Measurements from ENCODE around the gene VPS18.

Gene VPS18

GRCh38 chr15:40899536-40900207, 5.4 kb downstream of the VPS18 start:
- in situ Hi-C loops (cut with HindIII; ENCODE audit: low sequenced_read_pairs): loop anchor here (10.0 kb wide), 1 partner anchor 325 kb away; no protein-coding TSS in a partner anchor

DNA sequence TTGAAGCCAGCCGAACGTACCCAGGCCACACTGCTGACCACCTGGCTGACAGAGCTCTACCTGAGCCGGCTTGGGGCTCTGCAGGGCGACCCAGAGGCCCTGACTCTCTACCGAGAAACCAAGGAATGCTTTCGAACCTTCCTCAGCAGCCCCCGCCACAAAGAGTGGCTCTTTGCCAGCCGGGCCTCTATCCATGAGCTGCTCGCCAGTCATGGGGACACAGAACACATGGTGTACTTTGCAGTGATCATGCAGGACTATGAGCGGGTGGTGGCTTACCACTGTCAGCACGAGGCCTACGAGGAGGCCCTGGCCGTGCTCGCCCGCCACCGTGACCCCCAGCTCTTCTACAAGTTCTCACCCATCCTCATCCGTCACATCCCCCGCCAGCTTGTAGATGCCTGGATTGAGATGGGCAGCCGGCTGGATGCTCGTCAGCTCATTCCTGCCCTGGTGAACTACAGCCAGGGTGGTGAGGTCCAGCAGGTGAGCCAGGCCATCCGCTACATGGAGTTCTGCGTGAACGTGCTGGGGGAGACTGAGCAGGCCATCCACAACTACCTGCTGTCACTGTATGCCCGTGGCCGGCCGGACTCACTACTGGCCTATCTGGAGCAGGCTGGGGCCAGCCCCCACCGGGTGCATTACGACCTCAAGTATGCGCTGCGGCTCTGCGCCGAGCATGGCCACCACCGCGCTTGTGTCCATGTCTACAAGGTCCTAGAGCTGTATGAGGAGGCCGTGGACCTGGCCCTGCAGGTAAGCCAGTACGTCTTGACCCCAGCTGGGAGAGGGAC, 6.2 kb downstream of the VPS18 start:
- in situ Hi-C loops (cut with HindIII; ENCODE audit: low sequenced_read_pairs): loop anchor here (10.0 kb wide), 1 partner anchor 324 kb away; no protein-coding TSS in a partner anchor

- in situ Hi-C loops (cut with HindIII; ENCODE audit: low sequenced_read_pairs): loop anchor here (10.0 kb wide), 1 partner anchor 324 kb away; no protein-coding TSS in a partner anchor
Measured at GRCh38 chr15:40901053-40901443, 6.8 kb downstream of the VPS18 start.

DNA sequence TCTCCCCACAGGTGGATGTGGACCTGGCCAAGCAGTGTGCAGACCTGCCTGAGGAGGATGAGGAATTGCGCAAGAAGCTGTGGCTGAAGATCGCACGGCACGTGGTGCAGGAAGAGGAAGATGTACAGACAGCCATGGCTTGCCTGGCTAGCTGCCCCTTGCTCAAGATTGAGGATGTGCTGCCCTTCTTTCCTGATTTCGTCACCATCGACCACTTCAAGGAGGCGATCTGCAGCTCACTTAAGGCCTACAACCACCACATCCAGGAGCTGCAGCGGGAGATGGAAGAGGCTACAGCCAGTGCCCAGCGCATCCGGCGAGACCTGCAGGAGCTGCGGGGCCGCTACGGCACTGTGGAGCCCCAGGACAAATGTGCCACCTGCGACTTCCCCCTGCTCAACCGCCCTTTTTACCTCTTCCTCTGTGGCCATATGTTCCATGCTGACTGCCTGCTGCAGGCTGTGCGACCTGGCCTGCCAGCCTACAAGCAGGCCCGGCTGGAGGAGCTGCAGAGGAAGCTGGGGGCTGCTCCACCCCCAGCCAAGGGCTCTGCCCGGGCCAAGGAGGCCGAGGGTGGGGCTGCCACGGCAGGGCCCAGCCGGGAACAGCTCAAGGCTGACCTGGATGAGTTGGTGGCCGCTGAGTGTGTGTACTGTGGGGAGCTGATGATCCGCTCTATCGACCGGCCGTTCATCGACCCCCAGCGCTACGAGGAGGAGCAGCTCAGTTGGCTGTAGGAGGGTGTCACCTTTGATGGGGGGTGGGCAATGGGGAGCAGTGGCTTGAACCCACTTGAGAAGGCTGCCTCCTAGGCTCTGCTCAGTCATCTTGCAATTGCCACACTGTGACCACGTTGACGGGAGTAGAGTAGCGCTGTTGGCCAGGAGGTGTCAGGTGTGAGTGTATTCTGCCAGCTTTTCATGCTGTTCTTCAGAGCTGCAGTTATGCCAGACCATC, 8.6 kb downstream of the VPS18 start:
- in situ Hi-C loops (cut with HindIII; ENCODE audit: low sequenced_read_pairs): loop anchor here (10.0 kb wide), 1 partner anchor 322 kb away; no protein-coding TSS in a partner anchor

DNA sequence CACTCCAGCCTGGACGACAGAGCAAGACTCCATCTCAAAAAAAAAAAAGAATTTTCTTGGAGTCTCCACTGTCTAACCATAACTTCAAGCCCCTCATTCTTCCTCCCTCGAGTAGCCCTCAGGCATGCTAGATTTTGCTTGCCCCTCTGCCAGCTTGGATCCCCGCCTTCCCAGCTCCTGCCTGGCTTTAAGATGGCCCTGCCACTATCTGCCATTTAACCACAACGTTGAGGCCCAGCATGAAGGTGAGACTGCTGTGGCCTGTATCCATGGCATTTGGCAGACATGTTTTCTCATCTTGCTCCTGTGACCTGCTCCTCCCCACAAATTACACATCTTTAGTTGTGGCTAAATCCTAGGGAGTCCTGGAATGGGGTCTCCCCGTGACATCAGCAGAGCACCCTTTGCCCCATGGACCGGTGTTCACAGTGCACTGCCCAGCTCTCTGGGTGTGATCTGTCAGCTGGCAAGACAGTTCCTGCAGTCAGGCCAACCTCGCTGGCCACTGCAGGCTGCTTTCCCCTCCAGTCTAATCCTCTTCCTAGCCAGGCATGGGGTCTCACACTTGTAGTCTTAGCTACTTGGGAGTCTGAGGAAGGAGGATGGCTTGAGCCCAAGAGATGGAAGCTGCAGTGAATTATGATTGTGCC, 10.4 kb downstream of the VPS18 start:
- in situ Hi-C loops (cut with HindIII; ENCODE audit: low sequenced_read_pairs): loop anchor here (5.0 to 10.0 kb wide), 3 partner anchors 73 to 320 kb away; no protein-coding TSS in a partner anchor

- in situ Hi-C loops (cut with HindIII; ENCODE audit: low sequenced_read_pairs): loop anchor here (5.0 to 10.0 kb wide), 3 partner anchors 71 to 318 kb away; no protein-coding TSS in a partner anchor
Measured at GRCh38 chr15:40906091-40906990, 12.1 kb downstream of the VPS18 start.

GRCh38 chr15:40906991-40907802, 12.9 kb downstream of the VPS18 start:
- in situ Hi-C loops (cut with HindIII; ENCODE audit: low sequenced_read_pairs): loop anchor here (5.0 to 10.0 kb wide), 3 partner anchors 70 to 318 kb away; no protein-coding TSS in a partner anchor

- in situ Hi-C loops (cut with HindIII; ENCODE audit: low sequenced_read_pairs): loop anchor here (5.0 to 10.0 kb wide), 3 partner anchors 69 to 317 kb away; no protein-coding TSS in a partner anchor
Measured at GRCh38 chr15:40908095-40908494, 13.8 kb downstream of the VPS18 start.

DNA sequence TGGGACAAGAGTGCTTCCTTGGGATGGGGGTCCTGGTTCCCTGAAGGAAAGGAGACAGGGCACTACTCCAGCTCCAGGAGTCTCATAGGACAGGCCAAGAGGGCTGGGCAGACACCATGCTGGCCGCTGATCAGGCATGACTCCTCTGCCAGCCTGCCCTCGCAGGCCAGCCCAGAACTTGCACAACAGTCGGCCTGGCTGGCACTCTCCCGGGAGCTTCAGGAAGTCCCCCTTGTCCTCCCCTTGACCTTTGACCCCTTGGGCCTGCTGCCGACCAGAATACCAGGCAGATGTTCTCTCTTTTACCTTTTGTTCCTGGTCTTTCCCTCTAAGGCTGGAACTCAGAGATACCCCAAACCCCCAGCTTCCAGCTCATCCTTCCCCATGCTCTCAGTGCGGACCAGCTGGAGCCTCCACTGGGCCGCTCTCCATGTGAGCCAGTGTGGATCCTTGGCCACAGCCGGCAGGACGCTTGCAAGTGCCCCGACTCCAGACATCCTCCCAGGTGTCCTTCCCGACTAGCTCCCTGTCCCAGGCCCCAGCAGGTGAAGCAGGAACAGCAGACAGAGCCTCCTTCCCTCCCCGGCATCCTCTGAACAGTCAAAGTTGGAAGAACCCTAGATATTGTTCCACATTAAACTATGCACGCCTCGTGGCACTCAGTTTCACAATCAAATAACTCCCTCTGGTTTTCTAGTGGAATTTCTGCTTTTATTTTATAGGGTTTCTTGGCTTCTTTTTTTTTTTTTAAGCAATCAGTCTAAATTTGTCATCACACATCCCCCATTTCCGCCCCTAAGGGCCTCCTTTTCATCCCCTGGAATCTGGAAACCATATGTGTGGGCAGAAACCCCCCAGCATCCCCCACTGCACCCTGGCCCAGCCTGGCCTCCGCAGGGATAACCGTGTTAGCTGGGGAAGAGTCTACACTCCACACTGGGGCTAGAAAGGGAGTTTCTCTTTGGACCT, 15.7 kb downstream of the VPS18 start:
- in situ Hi-C loops (cut with HindIII; ENCODE audit: low sequenced_read_pairs): loop anchor here (5.0 to 10.0 kb wide), 3 partner anchors 67 to 315 kb away; no protein-coding TSS in a partner anchor

DNA sequence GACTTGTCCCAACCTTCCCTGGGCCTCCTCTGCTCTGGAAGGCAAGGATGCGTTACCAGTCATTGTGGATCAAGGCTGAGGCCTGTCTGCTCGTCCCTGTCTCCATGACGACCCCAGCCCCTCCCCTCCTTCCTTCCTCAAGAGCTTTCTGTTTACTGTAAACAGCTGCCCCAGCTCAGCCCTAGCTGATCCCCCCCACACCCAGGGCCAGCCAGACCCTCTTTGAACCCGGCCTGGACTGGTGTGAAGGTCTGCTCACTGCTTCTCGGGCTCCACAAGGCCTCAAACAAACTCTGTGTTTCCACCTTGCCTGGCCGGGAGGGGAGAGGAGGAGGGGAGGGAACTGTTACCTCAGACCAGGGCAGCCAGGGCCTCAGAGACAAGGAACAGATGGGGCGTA, 16.9 kb downstream of the VPS18 start:
- in situ Hi-C loops (cut with HindIII; ENCODE audit: low sequenced_read_pairs): no loop called here

DNA sequence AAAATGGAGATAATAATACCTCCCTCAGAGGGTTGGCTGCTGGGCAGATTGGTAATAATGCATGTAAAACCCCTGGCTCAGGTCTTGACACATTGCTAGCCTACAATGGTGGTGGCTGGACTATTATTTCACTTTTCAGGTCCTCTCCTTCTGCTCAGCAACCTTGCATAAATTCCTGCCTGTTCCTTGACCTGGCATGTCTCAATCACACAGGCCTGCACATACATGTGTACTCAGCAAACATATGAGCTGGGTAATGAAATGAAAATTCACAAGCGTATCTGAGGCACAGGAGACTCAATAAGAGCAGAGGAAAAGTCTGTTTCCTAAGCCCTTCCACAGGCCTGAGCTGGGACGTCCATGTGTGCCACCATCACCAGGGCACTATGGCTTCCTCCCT, 17.4 kb downstream of the VPS18 start:
- in situ Hi-C loops (cut with HindIII; ENCODE audit: low sequenced_read_pairs): no loop called here

DNA sequence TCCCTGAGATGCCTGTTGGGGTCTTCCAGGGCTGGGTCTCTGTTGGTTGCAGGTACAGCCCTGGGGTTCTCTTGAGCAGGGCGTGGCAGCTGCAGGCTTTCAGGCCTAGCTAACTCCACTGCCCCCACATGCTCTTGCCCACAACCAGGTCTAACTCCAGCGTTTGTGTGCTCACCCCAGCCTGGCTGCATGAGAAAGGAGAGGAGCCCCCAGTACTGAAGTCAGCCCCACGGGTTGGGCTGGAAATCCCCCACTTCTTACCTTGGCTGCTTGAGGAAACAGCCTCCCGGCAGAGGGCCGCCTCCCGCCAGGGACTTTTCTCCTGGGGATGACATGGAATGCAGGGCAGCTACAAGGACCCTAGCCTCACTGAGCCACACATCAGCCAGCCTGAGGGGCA, 18.2 kb downstream of the VPS18 start:
- in situ Hi-C loops (cut with HindIII; ENCODE audit: low sequenced_read_pairs): no loop called here

- in situ Hi-C loops (cut with HindIII; ENCODE audit: low sequenced_read_pairs): no loop called here
Measured at GRCh38 chr15:40914013-40914412, 19.8 kb downstream of the VPS18 start.

DNA sequence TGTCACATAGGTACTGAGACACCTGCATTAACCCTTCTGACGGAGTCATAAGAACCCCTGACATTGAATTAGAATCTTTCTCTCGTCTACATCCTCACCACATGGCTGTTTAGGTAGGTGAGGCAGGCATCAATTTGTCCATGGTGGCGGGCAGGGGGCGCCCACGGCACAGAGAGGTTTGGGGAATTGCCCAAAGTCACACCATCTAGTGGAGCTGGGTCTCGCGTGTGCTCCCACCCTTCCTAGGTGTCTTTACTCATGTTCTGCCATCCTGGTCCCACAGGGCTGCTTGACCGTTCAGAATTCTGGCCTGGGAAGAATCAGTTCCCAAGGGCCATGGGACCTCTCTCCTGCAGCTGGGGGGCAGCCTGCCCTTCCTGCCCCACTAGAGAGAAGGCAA, 20.2 kb downstream of the VPS18 start:
- in situ Hi-C loops (cut with HindIII; ENCODE audit: low sequenced_read_pairs): no loop called here

- in situ Hi-C loops (cut with HindIII; ENCODE audit: low sequenced_read_pairs): no loop called here
Measured at GRCh38 chr15:40915116-40915661, 20.9 kb downstream of the VPS18 start.

GRCh38 chr15:40915679-40916078, 21.4 kb downstream of the VPS18 start:
- in situ Hi-C loops (cut with HindIII; ENCODE audit: low sequenced_read_pairs): no loop called here

- in situ Hi-C loops (cut with HindIII; ENCODE audit: low sequenced_read_pairs): no loop called here
Measured at GRCh38 chr15:40917585-40917984, 23.3 kb downstream of the VPS18 start.
